WERI-Rb-1 (cell line): ENCODE results near the gene BACE2.

Experiments used
- DNase-seq: peaks from one replicate; pipeline ENCODE4 v3.0.0-alpha.2; 2020
- H3K27ac ChIP-seq: fragments of 250-450 bp; sonication (Bioruptor Pico); 2 replicates; pipeline ENCODE4 v1.5.1; 2020; ENCODE audit warnings: mild to moderate bottlenecking, moderate library complexity
- H3K27me3 ChIP-seq: fragments of 250-450 bp; sonication (Bioruptor Pico); 2 replicates; pipeline ENCODE4 v1.5.1; 2021; ENCODE audit warnings: mild to moderate bottlenecking, low read depth, moderate library complexity; ENCODE audit not compliant: insufficient read depth, severe bottlenecking
- H3K36me3 ChIP-seq: fragments of 250-450 bp; sonication (Bioruptor Pico); 2 replicates; pipeline ENCODE4 v1.5.1; 2020; ENCODE audit warnings: mild to moderate bottlenecking, moderate library complexity
- H3K4me3 ChIP-seq: 2 replicates; pipeline ENCODE4 v1.5.1; 2011; ENCODE audit warnings: low read depth, mild to moderate bottlenecking, control low read depth, low read length
- H3K9me3 ChIP-seq: fragments of 250-450 bp; sonication (Bioruptor Pico); 2 replicates; pipeline ENCODE4 v1.5.1; 2021; ENCODE audit warnings: mild to moderate bottlenecking, moderate library complexity; ENCODE audit not compliant: severe bottlenecking
- CTCF ChIP-seq: IDR thresholded peaks from 2 replicates; pipeline ENCODE4 v1.5.1; 2011; ENCODE audit warnings: low read depth, mild to moderate bottlenecking, control low read depth, inconsistent platforms, low read length

Gene BACE2

GRCh38 chr21:41246808-41247207 is 78.8 kb downstream of the BACE2 start:
- no peaks in the 10 kb centered on the region; the same call in 1 of the 2 replicates for H3K36me3 ChIP-seq
- no peak for DNase-seq
- H3K9me3 ChIP-seq, result no peaks in the 10 kb centered on the region
- H3K27ac ChIP-seq, result no peak overlapping the region
- no peaks in the 10 kb centered on the region for H3K27me3 ChIP-seq
- no peak overlapping the region for H3K4me3 ChIP-seq
- TF ChIP-seq CTCF, result no peak

GRCh38 chr21:41247561-41248545 is 79.9 kb downstream of the BACE2 start:
- Histone ChIP-seq H3K27ac (no peak overlapping the region), H3K4me3 (no peak overlapping the region), H3K9me3 (no peaks in the 10 kb centered on the region), H3K36me3 (no peaks in the 10 kb centered on the region; the same call in none of the 2 replicates), H3K27me3 (no peaks in the 10 kb centered on the region)
- TF ChIP-seq CTCF, result no peak
- no peak for DNase-seq

DNA sequence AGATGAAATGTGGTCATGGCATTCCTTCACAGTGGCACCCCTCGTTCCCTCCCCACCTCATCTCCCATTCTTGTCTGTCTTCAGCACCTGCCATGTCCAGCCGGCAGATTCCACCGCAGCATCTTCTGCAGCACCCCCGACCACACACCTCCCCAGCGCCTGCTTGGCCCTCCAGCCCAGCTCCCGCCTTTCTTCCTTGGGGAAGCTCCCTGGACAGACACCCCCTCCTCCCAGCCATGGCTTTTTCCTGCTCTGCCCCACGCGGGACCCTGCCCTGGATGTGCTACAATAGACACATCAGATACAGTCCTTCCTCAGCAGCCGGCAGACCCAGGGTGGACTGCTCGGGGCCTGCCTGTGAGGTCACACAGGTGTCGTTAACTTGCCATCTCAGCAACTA is 81.5 kb downstream of the BACE2 start:
- Histone ChIP-seq H3K27me3 (no peaks in the 10 kb centered on the region), H3K9me3 (peaks cover 4% of the 10 kb centered on the region), H3K27ac (no peak overlapping the region), H3K4me3 (no peak overlapping the region), H3K36me3 (peaks cover 2% of the 10 kb centered on the region)
- no peak for DNase-seq
- TF ChIP-seq CTCF, result no peak

DNA sequence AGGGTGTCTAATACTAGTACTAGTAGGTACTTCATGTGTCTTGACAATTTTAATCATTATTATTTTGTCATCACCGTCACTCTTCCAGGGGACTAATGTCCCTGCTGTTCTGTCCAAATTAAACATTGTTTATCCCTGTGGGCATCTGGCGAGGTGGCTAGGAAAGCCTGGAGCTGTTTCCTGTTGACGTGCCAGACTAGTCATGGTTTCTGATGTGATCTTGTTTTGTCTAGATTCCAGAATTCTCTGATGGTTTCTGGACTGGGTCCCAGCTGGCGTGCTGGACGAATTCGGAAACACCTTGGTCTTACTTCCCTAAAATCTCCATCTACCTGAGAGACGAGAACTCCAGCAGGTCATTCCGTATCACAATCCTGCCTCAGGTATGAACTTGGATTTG is 82.6 kb downstream of the BACE2 start:
- no peak for TF ChIP-seq CTCF
- DNase-seq, result no peak
- Histone ChIP-seq H3K4me3 (no peak overlapping the region), H3K27ac (no peak overlapping the region), H3K36me3 (peaks cover 3% of the 10 kb centered on the region), H3K9me3 (peaks cover 13% of the 10 kb centered on the region), H3K27me3 (no peaks in the 10 kb centered on the region)

DNA sequence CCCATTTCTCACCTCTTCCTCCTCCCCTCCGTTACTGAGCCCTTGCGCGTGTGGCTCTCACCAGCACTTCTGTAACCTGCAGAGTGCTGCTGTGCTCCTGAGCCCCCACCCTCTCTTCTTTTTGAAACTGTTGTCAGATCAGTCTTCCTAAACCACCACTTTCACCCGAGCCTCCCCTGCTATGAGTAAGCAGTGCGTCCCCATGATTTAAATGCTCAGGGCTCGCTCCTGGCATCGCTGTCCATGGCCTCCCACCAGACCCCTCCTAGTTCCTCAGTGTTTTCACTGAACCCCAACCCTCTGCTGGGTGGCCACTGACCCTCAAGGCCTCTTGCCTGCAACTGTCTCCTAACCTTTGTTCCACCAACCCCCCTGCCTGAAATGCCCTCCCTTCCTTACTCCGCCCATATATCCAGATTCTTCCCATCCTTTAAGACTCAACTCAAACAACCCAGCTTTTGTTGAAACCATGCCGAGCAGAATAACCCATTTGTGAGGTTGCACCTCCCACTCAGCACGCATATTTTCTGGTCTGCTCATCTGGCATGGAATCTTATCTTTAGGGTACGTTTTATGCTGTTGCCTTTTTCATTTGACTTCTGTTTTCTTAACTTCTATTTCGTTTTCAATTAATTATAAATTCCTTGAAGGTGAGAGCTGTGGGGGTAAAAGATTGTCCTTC is 84.1 kb downstream of the BACE2 start:
- Histone ChIP-seq H3K27me3 (no peaks in the 10 kb centered on the region), H3K4me3 (no peak overlapping the region), H3K36me3 (peaks cover 3% of the 10 kb centered on the region), H3K27ac (no peak overlapping the region), H3K9me3 (peaks cover 13% of the 10 kb centered on the region)
- no peak for TF ChIP-seq CTCF
- DNase-seq, result no peak
